Glutamatergic neuron (in vitro differentiated cells): ENCODE measurements around the gene ASPHD2. TPM values are rescaled to one million over a fixed set of nuclear protein-coding genes. Genes with fewer than 3 reads are reported as not detected.
A peak's percentile ranks its signal among the peaks of the same experiment; 100 is the strongest.
"Not testable (repeated sequence)": the region's sequence is repeated elsewhere in the genome, so short reads cannot be mapped to it uniquely, and the experiment has no call there.

ENCODE experiments used
- DNase-seq: peaks from one replicate; pipeline ENCODE4 v3.0.0; 2022
- H3K27ac Mint-ChIP-seq: one replicate; pipeline ENCODE4 v1.8.0; 2020; ENCODE audit warnings: mild to moderate bottlenecking, mixed read lengths, inconsistent platforms; ENCODE audit not compliant: unreplicated experiment
- H3K27me3 Mint-ChIP-seq: one replicate; pipeline ENCODE4 v1.8.0; 2020; ENCODE audit warnings: mild to moderate bottlenecking, moderate library complexity, mixed read lengths, inconsistent platforms; ENCODE audit not compliant: unreplicated experiment
- H3K36me3 Mint-ChIP-seq: one replicate; pipeline ENCODE4 v1.8.0; 2020; ENCODE audit warnings: mild to moderate bottlenecking, mixed read lengths, inconsistent platforms; ENCODE audit not compliant: unreplicated experiment
- H3K4me1 Mint-ChIP-seq: one replicate; pipeline ENCODE4 v1.8.0; 2020; ENCODE audit warnings: mild to moderate bottlenecking, low read depth, mixed read lengths, inconsistent platforms; ENCODE audit not compliant: unreplicated experiment
- H3K4me3 Mint-ChIP-seq: one replicate; pipeline ENCODE4 v1.8.0; 2020; ENCODE audit warnings: mild to moderate bottlenecking, mixed read lengths, inconsistent platforms; ENCODE audit not compliant: unreplicated experiment
- H3K9me3 Mint-ChIP-seq: one replicate; pipeline ENCODE4 v1.8.0; 2020; ENCODE audit warnings: mild to moderate bottlenecking, moderate library complexity, mixed read lengths, inconsistent platforms; ENCODE audit not compliant: unreplicated experiment
- total RNA-seq: library from RNA; stranded (reverse); fragmentation: NEBNext Ultra II Directional; extraction: Animal tissue kit (Norgen Biotek cat#: 25700); gene quantifications from one replicate; pipeline ENCODE4 v1.2.1, GENCODE V29; 2021; ENCODE audit not compliant: unreplicated experiment
- TF ChIP-seq, protein P1 (sequence below): fragments of 200-600 bp; sonication (generic); IDR thresholded peaks from one replicate; pipeline ENCODE4 v1.5.0; 2021; ENCODE audit not compliant: partially characterized antibody, unreplicated experiment

The ASPHD2 gene
- total RNA-seq, 1 donor from 2014 or later: 19.0 TPM

- Mint-ChIP-seq H3K9me3 (peaks cover 6% of the 10 kb centered on the region), H3K4me3 (no peak overlapping the region), H3K36me3 (no peaks in the 10 kb centered on the region), H3K27ac (peak overlapping the region; percentile 42), H3K4me1 (peaks cover 15% of the 10 kb centered on the region), H3K27me3 (peaks cover 5% of the 10 kb centered on the region)
- TF ChIP-seq, protein P1, sequence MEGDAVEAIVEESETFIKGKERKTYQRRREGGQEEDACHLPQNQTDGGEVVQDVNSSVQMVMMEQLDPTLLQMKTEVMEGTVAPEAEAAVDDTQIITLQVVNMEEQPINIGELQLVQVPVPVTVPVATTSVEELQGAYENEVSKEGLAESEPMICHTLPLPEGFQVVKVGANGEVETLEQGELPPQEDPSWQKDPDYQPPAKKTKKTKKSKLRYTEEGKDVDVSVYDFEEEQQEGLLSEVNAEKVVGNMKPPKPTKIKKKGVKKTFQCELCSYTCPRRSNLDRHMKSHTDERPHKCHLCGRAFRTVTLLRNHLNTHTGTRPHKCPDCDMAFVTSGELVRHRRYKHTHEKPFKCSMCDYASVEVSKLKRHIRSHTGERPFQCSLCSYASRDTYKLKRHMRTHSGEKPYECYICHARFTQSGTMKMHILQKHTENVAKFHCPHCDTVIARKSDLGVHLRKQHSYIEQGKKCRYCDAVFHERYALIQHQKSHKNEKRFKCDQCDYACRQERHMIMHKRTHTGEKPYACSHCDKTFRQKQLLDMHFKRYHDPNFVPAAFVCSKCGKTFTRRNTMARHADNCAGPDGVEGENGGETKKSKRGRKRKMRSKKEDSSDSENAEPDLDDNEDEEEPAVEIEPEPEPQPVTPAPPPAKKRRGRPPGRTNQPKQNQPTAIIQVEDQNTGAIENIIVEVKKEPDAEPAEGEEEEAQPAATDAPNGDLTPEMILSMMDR: no peak
- no peak for DNase-seq
Measured at GRCh38 chr22:26437694-26438392, 8.8 kb downstream of the ASPHD2 start.

DNA sequence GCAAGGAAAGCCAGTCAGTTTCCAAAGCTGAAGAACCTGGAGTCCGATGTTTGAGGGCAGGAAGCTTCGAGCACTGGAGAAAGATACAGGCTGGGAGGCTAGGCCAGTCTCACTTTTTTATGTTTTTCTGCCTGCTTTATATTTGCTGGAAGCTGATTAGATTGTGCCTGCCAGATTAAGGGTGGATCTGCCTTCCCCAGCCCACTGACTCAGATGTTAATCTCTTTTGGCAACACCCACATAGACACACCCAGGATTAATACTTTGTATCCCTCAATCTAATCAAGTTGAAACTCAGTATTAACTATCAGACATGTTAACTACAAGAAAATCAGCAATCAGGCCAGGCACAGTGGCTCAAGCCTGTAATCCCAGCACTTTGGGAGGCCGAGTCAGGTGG lies 9.7 kb downstream of the ASPHD2 start:
- not testable (repeated sequence) for H3K27ac Mint-ChIP-seq, H3K4me3 Mint-ChIP-seq, DNase-seq, H3K36me3 Mint-ChIP-seq, H3K9me3 Mint-ChIP-seq, H3K27me3 Mint-ChIP-seq
- peaks cover 15% of the 10 kb centered on the region for H3K4me1 Mint-ChIP-seq

DNA sequence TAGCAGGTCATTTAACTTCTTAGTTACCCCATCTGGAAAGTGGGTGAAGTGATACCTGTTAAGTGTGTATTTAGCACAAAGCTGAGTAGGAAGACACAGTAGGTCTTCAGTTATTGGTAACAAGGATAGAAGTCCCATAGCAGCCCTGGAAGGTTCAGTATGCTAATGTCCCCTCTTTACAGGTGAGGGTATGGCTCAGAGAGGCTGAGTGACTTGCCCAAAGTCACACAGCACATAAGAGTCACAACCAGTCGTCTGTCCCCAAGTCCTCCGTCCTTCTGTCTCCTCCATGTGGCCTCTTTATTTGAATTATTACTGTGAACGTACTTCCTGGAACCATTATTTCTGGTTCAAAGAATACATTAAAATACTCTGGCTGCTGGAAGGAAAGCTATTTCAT lies 10.5 kb downstream of the ASPHD2 start:
- no peak for DNase-seq
- Mint-ChIP-seq H3K4me3 (no peak overlapping the region), H3K27me3 (peaks cover 5% of the 10 kb centered on the region), H3K9me3 (peaks cover 6% of the 10 kb centered on the region), H3K4me1 (peaks cover 21% of the 10 kb centered on the region), H3K27ac (no peak overlapping the region), H3K36me3 (no peaks in the 10 kb centered on the region)
- TF ChIP-seq, protein P1: no peak

DNA sequence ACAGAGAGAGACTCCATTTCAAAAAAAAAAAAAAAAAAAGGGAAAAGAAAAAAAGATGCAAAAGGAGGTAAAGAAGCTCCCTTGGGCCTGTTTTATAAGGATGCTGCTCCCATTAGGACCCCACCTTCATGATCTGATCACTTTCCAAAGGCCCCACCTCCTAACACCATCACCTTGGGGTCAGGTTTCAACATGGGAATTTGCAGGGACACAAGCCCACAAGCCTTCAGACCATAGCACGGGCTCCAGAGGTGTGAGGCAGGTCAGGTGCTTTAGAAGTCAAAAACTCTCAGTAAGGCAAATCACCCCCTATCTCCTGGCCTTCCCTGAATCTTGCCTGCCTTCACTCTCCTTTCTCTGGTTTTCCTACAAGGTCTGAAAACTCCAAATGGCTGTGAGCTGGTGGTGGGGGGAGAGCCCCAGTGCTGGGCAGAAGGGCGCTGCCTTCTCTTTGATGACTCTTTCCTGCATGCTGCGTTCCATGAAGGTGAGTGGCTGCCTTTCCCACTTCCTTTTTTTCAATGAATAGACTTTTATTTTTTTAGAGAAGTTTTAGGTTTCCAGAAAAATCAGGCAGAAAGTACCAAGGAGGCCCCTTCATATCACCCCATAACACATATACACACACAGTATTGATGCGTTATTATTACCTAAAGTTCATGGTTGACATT lies 13.2 kb downstream of the ASPHD2 start:
- Mint-ChIP-seq H3K36me3 (no peaks in the 10 kb centered on the region), H3K4me1 (peaks cover 35% of the 10 kb centered on the region), H3K27ac (no peak overlapping the region), H3K4me3 (no peak overlapping the region), H3K9me3 (no peaks in the 10 kb centered on the region), H3K27me3 (peaks cover 11% of the 10 kb centered on the region)
- TF ChIP-seq, protein P1: no peak
- DNase-seq: no peak

GRCh38 chr22:26443901-26444690 lies 15.0 kb downstream of the ASPHD2 start:
- H3K27ac Mint-ChIP-seq: peak overlapping the region; percentile 0

More at GRCh38 chr22:26443901-26444690, 15.0 kb downstream of the ASPHD2 start:
- Mint-ChIP-seq H3K4me3 (peak overlapping the region; percentile 33), H3K36me3 (no peaks in the 10 kb centered on the region), H3K27me3 (peaks cover 13% of the 10 kb centered on the region), H3K9me3 (peaks cover 5% of the 10 kb centered on the region), H3K4me1 (peaks cover 44% of the 10 kb centered on the region)
- DNase-seq: no peak
- TF ChIP-seq, protein P1: no peak
